Thyroid gland (tissue), 4 donors: Measurements from ENCODE around the gene GAK.
"Not testable (repeated sequence)": the region's sequence is repeated elsewhere in the genome, so short reads cannot be mapped to it uniquely, and the experiment has no call there.

Experiments
- POLR2A ChIP-seq, 2 donors: fragments of 450-650 bp; IDR thresholded peaks; one replicate each; pipeline ENCODE4 v1.6.1; 2017; ENCODE audit warnings: antibody characterized with exemption in 2 of 2, mild to moderate bottlenecking in 2 of 2, moderate library complexity in 1 of 2
- TF ChIP-seq, protein P1 (sequence below), 6 experiments: fragments of 200-600 bp in 3 of 6; fragments of 450-650 bp in 3 of 6; sonication (generic) in 3 of 6; IDR thresholded peaks; one replicate each; pipeline ENCODE4 v1.5.1; 2016 to 2019; ENCODE audit warnings: antibody characterized with exemption in 6 of 6, mild to moderate bottlenecking in 2 of 6, inconsistent platforms in 1 of 6, moderate library complexity in 1 of 6

DNA sequence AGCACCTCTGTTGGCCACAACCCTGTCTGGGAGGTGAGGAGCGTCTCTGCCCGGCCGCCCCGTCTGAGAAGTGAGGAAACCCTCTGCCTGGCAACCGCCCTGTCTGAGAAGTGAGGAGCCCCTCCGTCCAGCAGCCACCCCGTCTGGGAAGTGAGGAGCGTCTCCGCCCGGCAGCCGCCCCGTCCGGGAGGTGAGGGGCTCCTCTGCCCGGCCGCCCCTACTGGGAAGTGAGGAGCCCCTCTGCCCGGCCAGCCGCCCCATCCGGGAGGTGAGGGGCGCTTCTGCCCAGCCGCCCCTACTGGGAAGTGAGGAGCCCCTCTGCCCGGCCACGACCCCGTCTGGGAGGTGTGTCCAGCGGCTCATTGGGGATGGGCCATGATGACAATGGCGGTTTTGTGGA lies 43.9 kb upstream of the GAK start:
- TF ChIP-seq, protein P1, sequence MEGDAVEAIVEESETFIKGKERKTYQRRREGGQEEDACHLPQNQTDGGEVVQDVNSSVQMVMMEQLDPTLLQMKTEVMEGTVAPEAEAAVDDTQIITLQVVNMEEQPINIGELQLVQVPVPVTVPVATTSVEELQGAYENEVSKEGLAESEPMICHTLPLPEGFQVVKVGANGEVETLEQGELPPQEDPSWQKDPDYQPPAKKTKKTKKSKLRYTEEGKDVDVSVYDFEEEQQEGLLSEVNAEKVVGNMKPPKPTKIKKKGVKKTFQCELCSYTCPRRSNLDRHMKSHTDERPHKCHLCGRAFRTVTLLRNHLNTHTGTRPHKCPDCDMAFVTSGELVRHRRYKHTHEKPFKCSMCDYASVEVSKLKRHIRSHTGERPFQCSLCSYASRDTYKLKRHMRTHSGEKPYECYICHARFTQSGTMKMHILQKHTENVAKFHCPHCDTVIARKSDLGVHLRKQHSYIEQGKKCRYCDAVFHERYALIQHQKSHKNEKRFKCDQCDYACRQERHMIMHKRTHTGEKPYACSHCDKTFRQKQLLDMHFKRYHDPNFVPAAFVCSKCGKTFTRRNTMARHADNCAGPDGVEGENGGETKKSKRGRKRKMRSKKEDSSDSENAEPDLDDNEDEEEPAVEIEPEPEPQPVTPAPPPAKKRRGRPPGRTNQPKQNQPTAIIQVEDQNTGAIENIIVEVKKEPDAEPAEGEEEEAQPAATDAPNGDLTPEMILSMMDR (IDR thresholded peaks at IDR 0.05): not testable (repeated sequence)
- TF ChIP-seq POLR2A (IDR thresholded peaks at IDR 0.05): not testable (repeated sequence)
